HCT116 (cell line): ENCODE results near the gene CRIM1. TPM values are rescaled to one million over a fixed set of nuclear protein-coding genes. Genes with fewer than 3 reads are reported as not detected.

Source experiments
- ATAC-seq: fragments of 200-7000 bp; cut with Tn5 transposase; 2 replicates; pipeline ENCODE4 v1.9.1; 2020; ENCODE audit warnings: mild to moderate bottlenecking, moderate library complexity
- BruUV-seq: library from RNA; stranded (reverse); fragments of 400-500 nt; replicated peaks from 2 replicates; lab custom pipeline; 2021; lab: Mats Ljungman, UMichigan
- CTCF ChIA-PET: fragments of 300-600 bp; sonication (Branson Sonifier 250); formaldehyde crosslinking; loops from one replicate; lab custom pipeline; 2021; ENCODE audit warnings: antibody characterized with exemption; lab: Charles Lee
- POLR2A ChIA-PET: fragments of 300-600, 350-600 bp; sonication (Branson Sonifier 250); formaldehyde crosslinking; loops from one replicate; lab custom pipeline; 2021; ENCODE audit warnings: antibody characterized with exemption; lab: Charles Lee
- RAD21 ChIA-PET, 2 experiments: fragments of 300-600 bp; sonication (Branson Sonifier 250); formaldehyde crosslinking; loops; one replicate each; lab custom pipeline; 2023; ENCODE audit warnings: low total read pairs in 2 of 2; ENCODE audit not compliant: uncharacterized antibody in 2 of 2, unreplicated experiment in 2 of 2, low non-redundant PET in 1 of 2; lab: Charles Lee
- DNase-seq: peaks from one replicate; pipeline ENCODE4 v3.0.0-alpha.2; 2010; ENCODE audit warnings: low read depth, low spot score
- H2AFZ ChIP-seq: fragments of 200-600 bp; shearing (Covaris generic), sonication (generic); 2 replicates; pipeline ENCODE4 v1.6.1; 2017; ENCODE audit warnings: low read depth, mixed run types, mixed read lengths, antibody characterized with exemption, low read length; ENCODE audit not compliant: poor library complexity, severe bottlenecking
- H3K27ac ChIP-seq: 2 replicates; pipeline ENCODE4 v1.5.1; 2012; ENCODE audit warnings: low read depth, low read length
- H3K27me3 ChIP-seq: fragments of 200-600 bp; sonication (generic); 2 replicates; pipeline ENCODE4 v1.6.1; 2016; ENCODE audit warnings: mixed run types, low read length, mixed read lengths; ENCODE audit not compliant: insufficient read depth
- H3K36me3 ChIP-seq, 2 experiments: fragments of 200-500 bp in 1 of 2; fragments of 200-600 bp in 1 of 2; sonication (Bioruptor generic) in 1 of 2; sonication (generic) in 1 of 2; 2 replicates each; pipeline versions ENCODE4 v1.5.1 to v1.6.1; 2014 to 2016; ENCODE audit warnings: low read length in 2 of 2, inconsistent platforms in 1 of 2, mixed read lengths in 1 of 2, mixed run types in 1 of 2; ENCODE audit not compliant: insufficient read depth in 2 of 2, control insufficient read depth in 1 of 2
- H3K4me1 ChIP-seq, 2 experiments: fragments of 200-600 bp in 1 of 2; sonication (generic) in 1 of 2; 2 replicates each; pipeline versions ENCODE4 v1.5.1 to v1.6.1; 2012 to 2017; ENCODE audit warnings: low read length in 2 of 2, inconsistent platforms in 1 of 2, mild to moderate bottlenecking in 1 of 2, mixed read lengths in 1 of 2, mixed run types in 1 of 2, moderate library complexity in 1 of 2; ENCODE audit not compliant: insufficient read depth in 2 of 2, control insufficient read depth in 1 of 2
- H3K4me2 ChIP-seq: fragments of 200-600 bp; sonication (generic); 2 replicates; pipeline ENCODE4 v1.6.1; 2017; ENCODE audit warnings: mixed run types, low read length, mixed read lengths
- H3K4me3 ChIP-seq, 2 experiments: fragments of 200-600 bp in 1 of 2; sonication (generic) in 1 of 2; replicated peaks in 1 of 2; 2 replicates each; pipeline ENCODE4 v1.5.1; 2011 to 2016; ENCODE audit warnings: low read length in 2 of 2, control low read depth in 1 of 2, low read depth in 1 of 2, mild to moderate bottlenecking in 1 of 2, mixed read lengths in 1 of 2, mixed run types in 1 of 2
- H3K79me2 ChIP-seq: fragments of 200-600 bp; sonication (generic); 2 replicates; pipeline ENCODE4 v1.6.1; 2017; ENCODE audit warnings: mild to moderate bottlenecking, mixed run types, low read length, moderate library complexity, mixed read lengths; ENCODE audit not compliant: insufficient read depth
- H3K9ac ChIP-seq: fragments of 200-600 bp; sonication (generic); 2 replicates; pipeline ENCODE4 v1.6.1; 2016; ENCODE audit warnings: low read length, mixed read lengths
- H3K9me2 ChIP-seq: fragments of 200-600 bp; sonication (generic), shearing (Covaris generic); 2 replicates; pipeline ENCODE4 v1.6.1; 2017; ENCODE audit warnings: mixed run types, mild to moderate bottlenecking, moderate library complexity; ENCODE audit not compliant: insufficient read depth
- H3K9me3 ChIP-seq, 2 experiments: fragments of 200-500 bp in 1 of 2; fragments of 200-600 bp in 1 of 2; sonication (Bioruptor generic) in 1 of 2; sonication (generic) in 1 of 2; 2 replicates each; pipeline ENCODE4 v1.6.1; 2014 to 2017; ENCODE audit warnings: low read length in 2 of 2, mixed read lengths in 2 of 2, inconsistent platforms in 1 of 2, low read depth in 1 of 2, mild to moderate bottlenecking in 1 of 2, mixed run types in 1 of 2, moderate library complexity in 1 of 2; ENCODE audit not compliant: control insufficient read depth in 1 of 2, insufficient read depth in 1 of 2
- H4K20me1 ChIP-seq: fragments of 200-600 bp; sonication (generic), shearing (Covaris generic); 2 replicates; pipeline ENCODE4 v1.6.1; 2017; ENCODE audit warnings: mixed run types, mild to moderate bottlenecking, moderate library complexity; ENCODE audit not compliant: insufficient read depth
- CBX3 ChIP-seq: IDR thresholded peaks from 2 replicates; pipeline ENCODE4 v1.6.1; 2012; ENCODE audit warnings: low read depth
- CEBPB ChIP-seq: IDR thresholded peaks from 2 replicates; pipeline ENCODE4 v1.6.1; 2012; ENCODE audit warnings: low read depth
- CTCF ChIP-seq, 3 experiments: fragments of 200-600 bp in 1 of 3; sonication (generic) in 1 of 3; IDR thresholded peaks in 2 of 3; conservative IDR thresholded peaks in 1 of 3; 2 replicates each; pipeline ENCODE4 v1.5.1; 2012 to 2017; ENCODE audit warnings: low read depth in 2 of 3, low read length in 2 of 3, antibody characterized with exemption in 1 of 3, borderline replicate concordance in 1 of 3, control low read depth in 1 of 3, mild to moderate bottlenecking in 1 of 3, mixed read lengths in 1 of 3, mixed run types in 1 of 3, moderate library complexity in 1 of 3; ENCODE audit not compliant: insufficient read depth in 1 of 3
- EGR1 ChIP-seq: IDR thresholded peaks from 2 replicates; pipeline ENCODE4 v1.6.1; 2012; ENCODE audit warnings: low read depth
- ELF1 ChIP-seq: IDR thresholded peaks from 2 replicates; pipeline ENCODE4 v1.6.1; 2012; ENCODE audit warnings: low read depth, borderline replicate concordance
- EZH2 ChIP-seq: fragments of 200-600 bp; sonication (generic); IDR thresholded peaks from 2 replicates; pipeline ENCODE4 v1.6.1; 2017; ENCODE audit warnings: antibody characterized with exemption, mixed run types
- JUND ChIP-seq: IDR thresholded peaks from 2 replicates; pipeline ENCODE4 v1.6.1; 2012
- MAX ChIP-seq: IDR thresholded peaks from 2 replicates; pipeline ENCODE4 v1.6.1; 2012
- POLR2A ChIP-seq: IDR thresholded peaks from 2 replicates; pipeline ENCODE4 v1.7.0; 2011; ENCODE audit warnings: borderline replicate concordance; ENCODE audit not compliant: insufficient read depth, insufficient read length; ENCODE audit errors: extremely low read depth
- POLR2AphosphoS5 ChIP-seq: IDR thresholded peaks from 2 replicates; pipeline ENCODE4 v1.6.1; 2011; ENCODE audit warnings: mild to moderate bottlenecking, low read depth, low read length, moderate library complexity
- RAD21 ChIP-seq: IDR thresholded peaks from 2 replicates; pipeline ENCODE4 v1.6.1; 2012; ENCODE audit warnings: low read depth, mild to moderate bottlenecking
- SP1 ChIP-seq: IDR thresholded peaks from 2 replicates; pipeline ENCODE4 v1.6.1; 2012; ENCODE audit warnings: low read depth
- TCF7L2 ChIP-seq: IDR thresholded peaks from 2 replicates; pipeline ENCODE4 v1.7.0; 2011; ENCODE audit warnings: borderline replicate concordance, inconsistent platforms; ENCODE audit not compliant: insufficient read depth, insufficient read length; ENCODE audit errors: extremely low read depth
- YY1 ChIP-seq: IDR thresholded peaks from 2 replicates; pipeline ENCODE4 v1.6.1; 2011; ENCODE audit warnings: low read length, low read depth, moderate library complexity, mild to moderate bottlenecking; ENCODE audit not compliant: insufficient replicate concordance; ENCODE audit errors: extremely low read depth
- ZBTB33 ChIP-seq: IDR thresholded peaks from 2 replicates; pipeline ENCODE4 v1.6.1; 2011; ENCODE audit warnings: mild to moderate bottlenecking, low read length, moderate library complexity; ENCODE audit not compliant: insufficient replicate concordance; ENCODE audit errors: extremely low read depth
- intact Hi-C: fragments of 100-400 bp; cut with micrococcal nuclease; formaldehyde crosslinking; loops from 2 replicates; pipeline ENCODE4 v1.10.0; 2022
- total RNA-seq: library from RNA; stranded (reverse); gene quantifications from one replicate; pipeline ENCODE4 v1.2.1, GENCODE V29; 2021; ENCODE audit not compliant: unreplicated experiment

Gene CRIM1
- total RNA-seq, 1 experiment from 2014 or later, result 27.2 TPM

GRCh38 chr2:36483290-36483689 is 127.7 kb downstream of the CRIM1 start:
- no peak for DNase-seq
- Histone ChIP-seq H2AFZ (no peak overlapping the region), H3K9ac (no peak overlapping the region), H3K4me1 (peaks cover 24 to 43% of the 10 kb centered on the region in 2 experiments), H3K27ac (no peak overlapping the region), H3K9me3 (no peaks in the 10 kb centered on the region), H3K4me3 (no peak overlapping the region), H3K4me2 (no peak overlapping the region), H3K27me3 (no peaks in the 10 kb centered on the region), H3K9me2 (no peaks in the 10 kb centered on the region), H4K20me1 (no peaks in the 10 kb centered on the region), H3K79me2 (no peaks in the 10 kb centered on the region), H3K36me3 (peaks cover 0 to 8% of the 10 kb centered on the region in 2 experiments; a peak in 1 of 4 replicates)
- intact Hi-C loops, result no loop called here
- ChIA-PET CTCF (no interaction called here), RAD21 (no interaction called here), POLR2A (no interaction called here)
- no peak for TF ChIP-seq ZBTB33
- TF ChIP-seq TCF7L2, result no peak
- no peak for TF ChIP-seq ELF1
- TF ChIP-seq EGR1, result no peak
- TF ChIP-seq POLR2A, result no peak
- ATAC-seq, result no peak
- BruUV-seq, result no TSS peak

- H3K4me2 ChIP-seq, result no peak overlapping the region
- ChIA-PET CTCF (interaction anchor here (1.3 to 1.7 kb wide), 2 partner anchors 23 to 25 kb away, joined by 3 to 5 read pairs; no protein-coding TSS in a partner anchor), RAD21 (no interaction called here), POLR2A (no interaction called here)
- H3K9me2 ChIP-seq, result no peaks in the 10 kb centered on the region
- ATAC-seq, result no peak
- intact Hi-C loops, result no loop called here
- TF ChIP-seq CBX3 (no peak), TCF7L2 (no peak), CEBPB (no peak), EGR1 (no peak), RAD21 (no peak), SP1 (no peak), CTCF (IDR thresholded peaks at IDR 0.05 in 2 of 3, conservative IDR thresholded peaks at IDR 0.05 in 1 of 3; ENCODE audit: borderline replicate concordance in 1 of 3, insufficient read depth in 1 of 3, low read depth in 2 of 3, low read length in 2 of 3) (no peak), ELF1 (no peak), MAX (no peak), EZH2 (no peak), JUND (no peak), YY1 (no peak), POLR2AphosphoS5 (no peak)
- H3K36me3 ChIP-seq, result peaks cover 0 to 5% of the 10 kb centered on the region in 2 experiments; a peak in 1 of 4 replicates
- no peaks in the 10 kb centered on the region for H4K20me1 ChIP-seq
- H3K4me1 ChIP-seq, result peaks cover 31 to 47% of the 10 kb centered on the region in 2 experiments
- no peaks in the 10 kb centered on the region for H3K79me2 ChIP-seq
- H3K9ac ChIP-seq, result no peak overlapping the region
- no peak overlapping the region for H3K4me3 ChIP-seq
- H3K27me3 ChIP-seq, result no peaks in the 10 kb centered on the region
- H2AFZ ChIP-seq, result no peak overlapping the region
- no peaks in the 10 kb centered on the region for H3K9me3 ChIP-seq
- H3K27ac ChIP-seq, result no peak overlapping the region
- no TSS peak for BruUV-seq
- no peak for DNase-seq
Measured at GRCh38 chr2:36484454-36484853, 128.9 kb downstream of the CRIM1 start.
